HCT116 (cell line): ENCODE results near the gene SLC44A4. TPM values are rescaled to one million over a fixed set of nuclear protein-coding genes. Genes with fewer than 3 reads are reported as not detected.

ENCODE experiments used
- EGR1 ChIP-seq: IDR thresholded peaks from 2 replicates; pipeline ENCODE4 v1.6.1; 2012; ENCODE audit warnings: low read depth
- ELF1 ChIP-seq: IDR thresholded peaks from 2 replicates; pipeline ENCODE4 v1.6.1; 2012; ENCODE audit warnings: low read depth, borderline replicate concordance
- EZH2phosphoT487 ChIP-seq: fragments of 200-600 bp; IDR thresholded peaks from 2 replicates; pipeline ENCODE4 v1.6.1; 2018; ENCODE audit warnings: antibody characterized with exemption, borderline replicate concordance
- FOSL1 ChIP-seq: IDR thresholded peaks from 2 replicates; pipeline ENCODE4 v1.6.1; 2012; ENCODE audit warnings: low read depth
- JUND ChIP-seq: IDR thresholded peaks from 2 replicates; pipeline ENCODE4 v1.6.1; 2012
- POLR2A ChIP-seq: IDR thresholded peaks from 2 replicates; pipeline ENCODE4 v1.7.0; 2011; ENCODE audit warnings: borderline replicate concordance; ENCODE audit not compliant: insufficient read depth, insufficient read length; ENCODE audit errors: extremely low read depth
- POLR2AphosphoS5 ChIP-seq: IDR thresholded peaks from 2 replicates; pipeline ENCODE4 v1.6.1; 2011; ENCODE audit warnings: mild to moderate bottlenecking, low read depth, low read length, moderate library complexity
- RAD21 ChIP-seq: IDR thresholded peaks from 2 replicates; pipeline ENCODE4 v1.6.1; 2012; ENCODE audit warnings: low read depth, mild to moderate bottlenecking
- SIN3A ChIP-seq: IDR thresholded peaks from 2 replicates; pipeline ENCODE4 v1.6.1; 2012; ENCODE audit warnings: low read depth
- SP1 ChIP-seq: IDR thresholded peaks from 2 replicates; pipeline ENCODE4 v1.6.1; 2012; ENCODE audit warnings: low read depth
- YY1 ChIP-seq: IDR thresholded peaks from 2 replicates; pipeline ENCODE4 v1.6.1; 2011; ENCODE audit warnings: low read length, low read depth, moderate library complexity, mild to moderate bottlenecking; ENCODE audit not compliant: insufficient replicate concordance; ENCODE audit errors: extremely low read depth
- total RNA-seq: library from RNA; stranded (reverse); gene quantifications from one replicate; pipeline ENCODE4 v1.2.1, GENCODE V29; 2021; ENCODE audit not compliant: unreplicated experiment
- TF ChIP-seq, protein P1 (sequence below): IDR thresholded peaks from 2 replicates; pipeline ENCODE4 v1.6.1; 2012
- TF ChIP-seq, protein P2 (sequence below), 3 experiments: fragments of 200-600 bp in 1 of 3; sonication (generic) in 1 of 3; IDR thresholded peaks in 2 of 3; conservative IDR thresholded peaks in 1 of 3; 2 replicates each; pipeline ENCODE4 v1.5.1; 2012 to 2017; ENCODE audit warnings: low read depth in 2 of 3, low read length in 2 of 3, antibody characterized with exemption in 1 of 3, borderline replicate concordance in 1 of 3, control low read depth in 1 of 3, mild to moderate bottlenecking in 1 of 3, mixed read lengths in 1 of 3, mixed run types in 1 of 3, moderate library complexity in 1 of 3; ENCODE audit not compliant: insufficient read depth in 1 of 3

Gene SLC44A4
- total RNA-seq, 1 experiment from 2014 or later, result 0.74 TPM

DNA sequence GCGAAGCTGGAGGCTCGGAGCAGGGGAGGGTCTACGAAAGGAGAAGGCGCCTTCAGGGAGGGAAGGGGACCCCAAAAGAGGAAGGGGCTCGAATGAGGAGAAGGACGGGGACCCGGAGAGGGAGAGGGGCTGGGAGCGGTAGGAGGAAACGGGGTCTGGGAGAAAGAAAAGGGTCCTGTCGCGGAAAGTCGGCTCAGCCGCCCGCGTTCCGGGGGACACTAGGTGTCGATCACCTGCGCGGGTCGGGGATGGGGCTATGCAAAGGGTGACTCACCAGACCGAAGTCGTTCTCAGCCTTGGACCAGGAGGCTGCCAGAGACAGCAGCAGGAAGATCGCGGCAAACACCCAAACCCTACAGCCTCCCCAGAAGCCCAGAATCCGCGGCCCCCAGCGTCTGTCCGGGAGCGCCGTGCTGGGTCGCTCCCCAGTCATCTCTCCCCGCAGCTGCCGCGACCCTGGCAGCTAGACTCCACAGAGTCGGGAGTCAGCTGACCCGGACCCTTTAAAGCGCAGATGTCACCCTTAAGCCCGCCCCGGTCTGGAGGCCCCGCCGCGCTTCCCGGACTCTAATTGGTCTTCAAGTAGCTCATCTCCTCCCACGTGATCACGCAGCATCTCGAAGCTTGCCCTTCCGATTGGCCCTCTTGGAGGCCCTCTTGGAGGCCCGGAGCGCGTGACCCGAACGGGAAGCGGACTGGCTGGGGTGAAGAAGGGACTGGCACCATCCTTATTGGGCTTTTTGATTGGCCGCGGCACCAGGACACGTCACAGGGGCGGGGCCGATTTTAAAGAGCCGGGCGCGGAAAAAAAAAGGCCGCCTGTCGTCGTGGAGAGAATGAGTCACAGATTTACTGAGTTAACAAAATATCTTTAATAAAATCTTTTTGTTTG, 16.2 kb downstream of the SLC44A4 start, which contains the start of gene NEU1 (continued):
- TF ChIP-seq ELF1 (no peak; the same call in 1 of the 2 replicates), FOSL1 (no peak; the same call in 1 of the 2 replicates), YY1 (no peak), POLR2A (peak; percentile 83), POLR2AphosphoS5 (peak; percentile 92), RAD21 (no peak), SIN3A (peak; percentile 83), JUND (peak; percentile 22; the same call in 1 of the 2 replicates), SP1 (peak; percentile 97), EZH2phosphoT487 (no peak), EGR1 (no peak)
- TF ChIP-seq, protein P1, sequence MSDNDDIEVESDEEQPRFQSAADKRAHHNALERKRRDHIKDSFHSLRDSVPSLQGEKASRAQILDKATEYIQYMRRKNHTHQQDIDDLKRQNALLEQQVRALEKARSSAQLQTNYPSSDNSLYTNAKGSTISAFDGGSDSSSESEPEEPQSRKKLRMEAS, result peak; percentile 86
- TF ChIP-seq, protein P2, sequence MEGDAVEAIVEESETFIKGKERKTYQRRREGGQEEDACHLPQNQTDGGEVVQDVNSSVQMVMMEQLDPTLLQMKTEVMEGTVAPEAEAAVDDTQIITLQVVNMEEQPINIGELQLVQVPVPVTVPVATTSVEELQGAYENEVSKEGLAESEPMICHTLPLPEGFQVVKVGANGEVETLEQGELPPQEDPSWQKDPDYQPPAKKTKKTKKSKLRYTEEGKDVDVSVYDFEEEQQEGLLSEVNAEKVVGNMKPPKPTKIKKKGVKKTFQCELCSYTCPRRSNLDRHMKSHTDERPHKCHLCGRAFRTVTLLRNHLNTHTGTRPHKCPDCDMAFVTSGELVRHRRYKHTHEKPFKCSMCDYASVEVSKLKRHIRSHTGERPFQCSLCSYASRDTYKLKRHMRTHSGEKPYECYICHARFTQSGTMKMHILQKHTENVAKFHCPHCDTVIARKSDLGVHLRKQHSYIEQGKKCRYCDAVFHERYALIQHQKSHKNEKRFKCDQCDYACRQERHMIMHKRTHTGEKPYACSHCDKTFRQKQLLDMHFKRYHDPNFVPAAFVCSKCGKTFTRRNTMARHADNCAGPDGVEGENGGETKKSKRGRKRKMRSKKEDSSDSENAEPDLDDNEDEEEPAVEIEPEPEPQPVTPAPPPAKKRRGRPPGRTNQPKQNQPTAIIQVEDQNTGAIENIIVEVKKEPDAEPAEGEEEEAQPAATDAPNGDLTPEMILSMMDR (IDR thresholded peaks at IDR 0.05 in 2 of 3, conservative IDR thresholded peaks at IDR 0.05 in 1 of 3; ENCODE audit: borderline replicate concordance in 1 of 3, insufficient read depth in 1 of 3, low read depth in 2 of 3, low read length in 2 of 3), result no peak
